CD14-positive monocyte (primary cell): ENCODE results near the gene ZNF341. TPM values are rescaled to one million over a fixed set of nuclear protein-coding genes. Genes with fewer than 3 reads are reported as not detected.

Experiments used
- DNase-seq, 3 donors: peaks; one replicate each; pipeline ENCODE4 v3.0.0-alpha.2; 2011 to 2022
- H2AFZ ChIP-seq: 2 replicates; pipeline ENCODE4 v1.6.0; 2012; ENCODE audit warnings: mild to moderate bottlenecking, low read depth, low read length, inconsistent platforms; ENCODE audit not compliant: insufficient read depth, poor library complexity, severe bottlenecking
- H3K27ac ChIP-seq, 2 donors: 1 replicate in 1 of 2; 2 replicates in 1 of 2; pipeline ENCODE4 v1.5.1; 2012 to 2013; ENCODE audit warnings: low read length in 2 of 2, control low read depth in 1 of 2, inconsistent platforms in 1 of 2, low read depth in 1 of 2, mild to moderate bottlenecking in 1 of 2
- H3K27me3 ChIP-seq, 2 donors: one replicate each; pipeline versions ENCODE4 v1.6.0 to v1.6.1; 2011 to 2013; ENCODE audit warnings: low read length in 2 of 2; ENCODE audit not compliant: control insufficient read depth in 2 of 2, insufficient read depth in 2 of 2
- H3K36me3 ChIP-seq, 2 donors: replicated peaks in 1 of 2; 1 replicate in 1 of 2; 2 replicates in 1 of 2; pipeline versions ENCODE4 v1.5.1 to v1.6.1; 2012 to 2013; ENCODE audit warnings: low read length in 2 of 2, control low read depth in 1 of 2, inconsistent platforms in 1 of 2, mild to moderate bottlenecking in 1 of 2; ENCODE audit not compliant: insufficient read depth in 2 of 2, control insufficient read depth in 1 of 2
- H3K4me1 ChIP-seq, 2 donors: 1 replicate in 1 of 2; 2 replicates in 1 of 2; pipeline versions ENCODE4 v1.5.1 to v1.6.1; 2012 to 2013; ENCODE audit warnings: low read length in 2 of 2, control low read depth in 1 of 2, inconsistent platforms in 1 of 2, mild to moderate bottlenecking in 1 of 2, moderate library complexity in 1 of 2; ENCODE audit not compliant: insufficient read depth in 2 of 2, control insufficient read depth in 1 of 2
- H3K4me2 ChIP-seq: replicated peaks from 2 replicates; pipeline ENCODE3; 2012; ENCODE audit warnings: low read length, moderate library complexity, mild to moderate bottlenecking; ENCODE audit not compliant: poor library complexity, severe bottlenecking; ENCODE audit errors: extremely low read depth
- H3K4me3 ChIP-seq, 3 experiments: fragments of 200-600 bp in 1 of 3; sonication (generic) in 1 of 3; replicated peaks in 1 of 3; 1 replicate in 2 of 3; 2 replicates in 1 of 3; pipeline ENCODE4 v1.5.1; 2011 to 2013; ENCODE audit warnings: low read length in 3 of 3, mild to moderate bottlenecking in 3 of 3, control low read depth in 2 of 3, low read depth in 2 of 3, inconsistent platforms in 1 of 3, moderate library complexity in 1 of 3
- H3K79me2 ChIP-seq: 2 replicates; pipeline ENCODE4 v1.6.0; 2012; ENCODE audit warnings: mild to moderate bottlenecking, control low read depth, inconsistent platforms, low read length, moderate library complexity; ENCODE audit not compliant: insufficient read depth
- H3K9ac ChIP-seq: 2 replicates; pipeline ENCODE4 v1.6.0; 2017; ENCODE audit warnings: low read length, mild to moderate bottlenecking; ENCODE audit not compliant: insufficient read depth, poor library complexity, severe bottlenecking
- H3K9me3 ChIP-seq, 2 donors: replicated peaks in 1 of 2; 1 replicate in 1 of 2; 2 replicates in 1 of 2; pipeline versions ENCODE4 v1.5.1 to v1.6.1; 2012 to 2013; ENCODE audit warnings: low read length in 2 of 2, control low read depth in 1 of 2; ENCODE audit not compliant: control insufficient read depth in 1 of 2, insufficient read depth in 1 of 2
- H4K20me1 ChIP-seq: 2 replicates; pipeline ENCODE4 v1.6.0; 2012; ENCODE audit warnings: mild to moderate bottlenecking, low read length, control low read depth, moderate library complexity; ENCODE audit not compliant: insufficient read depth
- H3K27ac Mint-ChIP-seq, 7 donors: one replicate each; pipeline ENCODE4 v1.8.0; 2020; ENCODE audit warnings: mild to moderate bottlenecking in 7 of 7, mixed read lengths in 7 of 7, moderate library complexity in 6 of 7, inconsistent platforms in 2 of 7
- H3K27me3 Mint-ChIP-seq, 3 donors: one replicate each; pipeline ENCODE4 v1.8.0; 2021 to 2022; ENCODE audit warnings: low read depth in 3 of 3, mild to moderate bottlenecking in 3 of 3, mixed read lengths in 3 of 3, moderate library complexity in 3 of 3, inconsistent platforms in 1 of 3
- H3K36me3 Mint-ChIP-seq, 2 donors: one replicate each; pipeline ENCODE4 v1.8.0; 2020; ENCODE audit warnings: mixed read lengths in 2 of 2, inconsistent platforms in 1 of 2, mild to moderate bottlenecking in 1 of 2
- H3K4me1 Mint-ChIP-seq: one replicate; pipeline ENCODE4 v1.8.0; 2020; ENCODE audit warnings: mild to moderate bottlenecking, mixed read lengths
- H3K4me3 Mint-ChIP-seq, 2 donors: one replicate each; pipeline ENCODE4 v1.8.0; 2020; ENCODE audit warnings: mild to moderate bottlenecking in 2 of 2, mixed read lengths in 2 of 2, moderate library complexity in 1 of 2
- H3K9me3 Mint-ChIP-seq, 7 donors: one replicate each; pipeline ENCODE4 v1.8.0; 2020 to 2022; ENCODE audit warnings: mixed read lengths in 7 of 7, mild to moderate bottlenecking in 6 of 7, moderate library complexity in 6 of 7, inconsistent platforms in 2 of 7
- WGBS: methylation state at CpG from one replicate; pipeline ENCODE4 v1.1.5; 2013; ENCODE audit warnings: missing lambda C conversion rate; ENCODE audit not compliant: insufficient coverage; 5-methylcytosine and 5-hydroxymethylcytosine counted together
- intact Hi-C, 2 donors: fragments of 100-400 bp; cut with micrococcal nuclease; formaldehyde crosslinking; loops; one replicate each; pipeline versions ENCODE4 v1.15.0 to v1.15.1; 2023
- polyA plus RNA-seq, 3 donors: library from polyadenylated mRNA; depleted of rRNA in 1 of 3; unstranded in 2 of 3; stranded (reverse) in 1 of 3; fragments of 300-500 nt in 2 of 3; fragments of >200 nt in 1 of 3; fragmentation: Illumina TruSeq in 2 of 3; gene quantifications; 1 replicate in 2 of 3; 2 replicates in 1 of 3; pipeline ENCODE4 v1.2.3, GENCODE V29; 2012 to 2021
- TF ChIP-seq, protein P1 (sequence below): fragments of 200-600 bp; IDR thresholded peaks from one replicate; pipeline ENCODE4 v1.8.0; 2022; ENCODE audit warnings: antibody characterized with exemption, mild to moderate bottlenecking

Gene ZNF341
- polyA plus RNA-seq, 3 donors: 1.1 to 10.3 (median 2.3) TPM

DNA sequence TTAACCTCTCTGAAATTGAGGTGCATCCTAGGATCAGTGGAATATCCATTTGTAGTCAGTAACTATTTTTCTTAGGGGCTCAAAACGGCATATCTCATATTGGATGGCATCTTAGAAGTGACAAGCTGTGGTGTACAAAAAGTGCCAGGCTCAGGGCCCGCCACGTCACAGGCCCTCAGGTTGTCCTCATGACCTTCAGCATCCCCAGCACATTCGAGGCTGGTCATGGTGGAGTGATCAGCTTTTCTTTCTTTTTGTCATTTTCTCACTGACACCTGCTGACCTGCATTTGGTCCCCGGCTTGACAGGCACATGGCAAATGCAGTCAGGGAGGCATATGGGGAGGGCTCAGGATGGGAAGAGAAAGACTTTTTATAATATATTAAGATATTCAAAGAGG lies 38.5 kb upstream of the ZNF341 start:
- no peaks in the 10 kb centered on the region for H3K9me3 ChIP-seq
- DNase-seq: no peak
- no peaks in the 10 kb centered on the region for H3K27me3 Mint-ChIP-seq
- H3K27me3 ChIP-seq: no peaks in the 10 kb centered on the region
- H3K4me1 ChIP-seq: peaks cover 5 to 13% of the 10 kb centered on the region in 2 donors
- H3K36me3 Mint-ChIP-seq: no peaks in the 10 kb centered on the region
- no peak overlapping the region for H3K9ac ChIP-seq
- H3K9me3 Mint-ChIP-seq: peaks cover 0 to 3% (median under 1%) of the 10 kb centered on the region in 7 donors
- H2AFZ ChIP-seq: no peak overlapping the region
- no peak overlapping the region for H3K27ac ChIP-seq
- no peaks in the 10 kb centered on the region for H3K36me3 ChIP-seq
- no peaks in the 10 kb centered on the region for H4K20me1 ChIP-seq
- H3K79me2 ChIP-seq: no peaks in the 10 kb centered on the region
- H3K4me3 Mint-ChIP-seq: no peak overlapping the region
- H3K27ac Mint-ChIP-seq: no peak overlapping the region
- WGBS: 70% methylated on average over 2 of the region's 5 CpGs
- H3K4me3 ChIP-seq: no peak overlapping the region
- intact Hi-C loops: no loop called here
- peaks cover 22% of the 10 kb centered on the region for H3K4me1 Mint-ChIP-seq
- TF ChIP-seq, protein P1, sequence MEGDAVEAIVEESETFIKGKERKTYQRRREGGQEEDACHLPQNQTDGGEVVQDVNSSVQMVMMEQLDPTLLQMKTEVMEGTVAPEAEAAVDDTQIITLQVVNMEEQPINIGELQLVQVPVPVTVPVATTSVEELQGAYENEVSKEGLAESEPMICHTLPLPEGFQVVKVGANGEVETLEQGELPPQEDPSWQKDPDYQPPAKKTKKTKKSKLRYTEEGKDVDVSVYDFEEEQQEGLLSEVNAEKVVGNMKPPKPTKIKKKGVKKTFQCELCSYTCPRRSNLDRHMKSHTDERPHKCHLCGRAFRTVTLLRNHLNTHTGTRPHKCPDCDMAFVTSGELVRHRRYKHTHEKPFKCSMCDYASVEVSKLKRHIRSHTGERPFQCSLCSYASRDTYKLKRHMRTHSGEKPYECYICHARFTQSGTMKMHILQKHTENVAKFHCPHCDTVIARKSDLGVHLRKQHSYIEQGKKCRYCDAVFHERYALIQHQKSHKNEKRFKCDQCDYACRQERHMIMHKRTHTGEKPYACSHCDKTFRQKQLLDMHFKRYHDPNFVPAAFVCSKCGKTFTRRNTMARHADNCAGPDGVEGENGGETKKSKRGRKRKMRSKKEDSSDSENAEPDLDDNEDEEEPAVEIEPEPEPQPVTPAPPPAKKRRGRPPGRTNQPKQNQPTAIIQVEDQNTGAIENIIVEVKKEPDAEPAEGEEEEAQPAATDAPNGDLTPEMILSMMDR: no peak
- no peak overlapping the region for H3K4me2 ChIP-seq

DNA sequence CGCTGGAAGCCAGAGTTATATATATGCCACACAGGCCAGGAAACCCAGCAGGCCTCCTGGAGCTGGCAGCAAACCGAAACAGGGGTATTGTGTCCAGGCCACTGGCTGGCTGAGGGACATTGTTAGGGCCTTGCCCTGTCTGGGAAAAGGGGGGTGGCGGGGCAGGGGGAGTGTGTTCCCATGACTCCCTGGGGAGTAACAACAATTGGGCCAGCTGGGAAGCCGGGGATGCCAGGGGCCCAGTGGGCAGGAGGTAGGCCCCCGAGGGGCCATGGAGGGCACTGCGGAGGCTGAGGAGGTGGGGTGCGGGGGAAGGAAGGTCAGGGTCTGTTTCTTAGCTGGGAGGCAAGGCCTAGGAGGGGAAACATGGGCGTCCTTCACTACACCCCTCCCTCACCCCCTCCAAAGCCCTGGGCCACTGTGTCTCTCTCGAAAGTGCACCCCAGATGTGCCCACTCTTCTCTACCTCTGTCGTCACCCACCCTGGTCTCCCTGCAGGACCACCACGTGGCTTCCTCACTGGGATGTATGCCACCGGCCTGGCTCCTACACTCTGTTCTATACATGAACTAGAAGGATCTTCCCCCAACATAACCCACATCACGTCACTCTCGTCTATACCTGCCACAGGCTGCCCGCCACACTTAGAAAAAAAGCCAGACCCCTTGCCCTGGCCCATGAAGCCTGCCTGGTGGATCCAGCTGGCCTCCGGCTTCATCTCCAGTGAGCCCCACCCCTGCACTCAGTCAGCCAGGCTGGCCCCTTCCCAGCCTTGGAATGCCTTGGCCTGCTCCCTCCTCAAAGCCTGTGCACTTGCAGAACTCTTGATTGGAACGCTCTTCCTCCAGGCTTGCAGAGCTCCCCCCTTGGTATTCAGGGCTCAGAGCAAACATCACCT lies 37.8 kb upstream of the ZNF341 start:
- no peak overlapping the region for H3K4me3 ChIP-seq
- H3K79me2 ChIP-seq: no peaks in the 10 kb centered on the region
- no peak overlapping the region for H3K9ac ChIP-seq
- H3K9me3 ChIP-seq: no peaks in the 10 kb centered on the region
- H3K36me3 Mint-ChIP-seq: no peaks in the 10 kb centered on the region
- no peak overlapping the region for H2AFZ ChIP-seq
- H3K4me1 ChIP-seq: peaks cover 5 to 13% of the 10 kb centered on the region in 2 donors
- peaks cover 16% of the 10 kb centered on the region for H3K4me1 Mint-ChIP-seq
- TF ChIP-seq, protein P1: no peak
- no peaks in the 10 kb centered on the region for H3K27me3 ChIP-seq
- WGBS: 94% methylated on average over 12 of the region's 17 CpGs
- peak overlapping the region in 1 of 2 donors; percentile 13 for H3K4me3 Mint-ChIP-seq
- H3K27me3 Mint-ChIP-seq: no peaks in the 10 kb centered on the region
- H3K36me3 ChIP-seq: no peaks in the 10 kb centered on the region
- no peak overlapping the region for H3K4me2 ChIP-seq
- no peak overlapping the region for H3K27ac ChIP-seq
- DNase-seq: no peak
- no peaks in the 10 kb centered on the region for H4K20me1 ChIP-seq
- H3K27ac Mint-ChIP-seq: peak overlapping the region in 1 of 7 donors; percentile 74
- peaks cover 2 to 7% (median 4%) of the 10 kb centered on the region in 7 donors for H3K9me3 Mint-ChIP-seq
- intact Hi-C loops: no loop called here
